Measurements from ENCODE around the gene CRELD2. TPM values are rescaled to one million over a fixed set of nuclear protein-coding genes. Genes with fewer than 3 reads are reported as not detected.
A peak's percentile ranks its signal among the peaks of the same experiment; 100 is the strongest.

The CRELD2 gene
- total and polyA plus RNA-seq, 2 donors from 2014 or later = 37.3 to 54.0 TPM

DNA sequence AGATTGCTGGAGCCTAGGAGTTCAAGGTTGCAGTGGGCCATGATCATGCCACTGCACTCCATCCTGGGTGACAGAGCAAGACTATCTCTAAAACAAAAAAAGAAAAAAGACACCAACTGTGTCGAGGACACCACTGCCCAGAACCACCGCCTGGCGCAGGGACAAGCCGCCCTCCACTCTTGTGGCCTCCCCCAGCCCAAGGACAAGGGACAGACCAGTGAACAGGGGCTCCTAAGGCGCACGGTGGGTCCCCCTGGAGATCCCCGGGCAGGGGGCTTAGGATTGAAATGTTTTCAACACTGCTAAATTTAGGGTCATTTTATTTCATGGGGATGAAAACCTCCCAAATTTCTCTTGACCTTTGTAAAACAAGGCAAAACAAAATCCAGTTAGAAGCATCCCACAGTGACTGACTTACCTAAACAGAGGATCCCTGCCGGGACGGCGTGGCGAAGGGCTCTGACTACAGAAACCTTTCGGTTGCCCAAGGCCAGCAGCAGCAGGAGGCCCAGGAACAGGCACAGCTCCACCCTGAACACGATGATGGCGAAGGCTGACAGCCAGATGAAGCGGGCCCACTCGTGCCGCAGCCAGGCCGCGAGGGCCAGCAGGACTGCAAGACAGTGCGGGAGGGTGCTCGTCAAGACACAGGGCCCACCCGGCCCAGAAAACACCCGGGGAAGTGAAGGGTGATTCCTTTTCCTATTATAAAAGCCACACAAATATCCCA lies 8.8 kb upstream of the CRELD2 start:
- peak in 1 of 5 donors; percentile 73 for DNase-seq
- H3K4me3 ChIP-seq (ENCODE audit: low read length in 3 of 3) = no peak overlapping the region
- no peaks in the 10 kb centered on the region for H3K27me3 ChIP-seq (ENCODE audit: control insufficient read depth, insufficient read depth, low read length)
- FAIRE-seq = no peak
- H3K36me3 ChIP-seq (ENCODE audit: control insufficient read depth in 2 of 3, insufficient read depth in 3 of 3, low read length in 3 of 3) = peaks cover 0 to 14% (median 9%) of the 10 kb centered on the region in 3 donors
- H3K9ac ChIP-seq (ENCODE audit: low read length in 3 of 3) = no peak overlapping the region
- intact Hi-C loops (cut with DNase I) = no loop called here
- H3K9me3 ChIP-seq (ENCODE audit: control insufficient read depth in 2 of 3, insufficient read depth in 1 of 3, low read length in 3 of 3) = no peaks in the 10 kb centered on the region
- H3K4me1 ChIP-seq (ENCODE audit: control insufficient read depth in 2 of 3, insufficient read depth in 2 of 3, low read depth in 1 of 3, low read length in 3 of 3) = no peaks in the 10 kb centered on the region
- no peak for TF ChIP-seq CTCF (IDR thresholded peaks at IDR 0.05; ENCODE audit: borderline replicate concordance, extremely low read depth, insufficient read depth)
- no peak overlapping the region for H3K27ac ChIP-seq (ENCODE audit: low read depth in 2 of 2, low read length in 2 of 2)

GRCh38 chr22:49910229-49911155 lies 7.9 kb upstream of the CRELD2 start:
- H3K4me3 ChIP-seq (ENCODE audit: low read length in 3 of 3) = no peak overlapping the region
- H3K27ac ChIP-seq (ENCODE audit: low read depth in 2 of 2, low read length in 2 of 2) = no peak overlapping the region
- DNase-seq (peak in 1 of 5 donors; percentile 68), FAIRE-seq (no peak)
- H3K36me3 ChIP-seq (ENCODE audit: control insufficient read depth in 2 of 3, insufficient read depth in 3 of 3, low read length in 3 of 3) = peaks cover 0 to 14% (median 9%) of the 10 kb centered on the region in 3 donors
- intact Hi-C loops (cut with DNase I) = no loop called here
- H3K4me1 ChIP-seq (ENCODE audit: control insufficient read depth in 2 of 3, insufficient read depth in 2 of 3, low read depth in 1 of 3, low read length in 3 of 3) = no peaks in the 10 kb centered on the region
- no peak for TF ChIP-seq CTCF (IDR thresholded peaks at IDR 0.05; ENCODE audit: borderline replicate concordance, extremely low read depth, insufficient read depth)
- H3K9ac ChIP-seq (ENCODE audit: low read length in 3 of 3) = no peak overlapping the region
- no peaks in the 10 kb centered on the region for H3K9me3 ChIP-seq (ENCODE audit: control insufficient read depth in 2 of 3, insufficient read depth in 1 of 3, low read length in 3 of 3)
- no peaks in the 10 kb centered on the region for H3K27me3 ChIP-seq (ENCODE audit: control insufficient read depth, insufficient read depth, low read length)

DNA sequence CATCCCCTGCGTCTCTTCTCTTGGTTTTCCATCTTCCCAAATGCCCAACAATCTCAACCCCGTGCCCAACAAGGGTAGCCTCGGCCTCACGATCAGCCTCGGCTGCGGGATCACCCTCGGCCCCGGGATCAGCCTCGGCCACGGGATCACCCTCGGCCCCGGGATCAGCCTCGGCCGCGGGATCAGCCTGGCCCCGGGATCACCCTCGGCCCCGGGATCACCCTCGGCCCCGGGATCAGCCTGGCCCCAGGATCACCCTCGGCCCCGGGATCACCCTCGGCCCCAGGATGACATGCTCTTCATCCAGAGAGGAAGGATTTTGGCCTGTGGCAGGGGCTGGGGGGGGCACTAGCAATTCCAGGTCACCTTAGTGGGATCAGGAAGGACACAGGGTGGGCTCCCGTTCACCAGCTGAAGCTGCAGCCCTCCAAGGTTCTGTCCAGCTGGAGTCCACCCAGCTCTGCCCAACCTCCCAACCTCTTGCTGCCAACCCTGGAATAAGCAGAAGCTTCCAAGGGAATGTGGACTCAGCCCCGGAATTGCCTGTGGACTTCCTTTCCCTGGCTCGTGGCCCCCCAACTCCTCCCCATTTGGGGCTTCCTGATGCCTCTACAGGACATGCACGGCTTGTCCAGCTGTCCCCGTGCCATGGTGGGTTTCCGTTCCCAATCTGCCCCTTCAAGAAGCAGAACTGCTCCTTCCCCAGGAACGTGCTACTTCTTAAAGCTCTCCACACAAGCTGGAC lies 6.4 kb upstream of the CRELD2 start:
- H3K9ac ChIP-seq (ENCODE audit: low read length in 3 of 3) = no peak overlapping the region
- DNase-seq (peak in 1 of 5 donors; percentile 57), FAIRE-seq (no peak)
- intact Hi-C loops (cut with DNase I) = no loop called here
- H3K9me3 ChIP-seq (ENCODE audit: control insufficient read depth in 2 of 3, insufficient read depth in 1 of 3, low read length in 3 of 3) = no peaks in the 10 kb centered on the region
- H3K4me3 ChIP-seq (ENCODE audit: low read length in 3 of 3) = no peak overlapping the region
- H3K27me3 ChIP-seq (ENCODE audit: control insufficient read depth, insufficient read depth, low read length) = no peaks in the 10 kb centered on the region
- H3K36me3 ChIP-seq (ENCODE audit: control insufficient read depth in 2 of 3, insufficient read depth in 3 of 3, low read length in 3 of 3) = peaks cover 0 to 14% (median 7%) of the 10 kb centered on the region in 3 donors
- no peak for TF ChIP-seq CTCF (IDR thresholded peaks at IDR 0.05; ENCODE audit: borderline replicate concordance, extremely low read depth, insufficient read depth)
- peaks cover 0 to 2% (median 0%) of the 10 kb centered on the region in 3 donors for H3K4me1 ChIP-seq (ENCODE audit: control insufficient read depth in 2 of 3, insufficient read depth in 2 of 3, low read depth in 1 of 3, low read length in 3 of 3)
- no peak overlapping the region for H3K27ac ChIP-seq (ENCODE audit: low read depth in 2 of 2, low read length in 2 of 2)

Data from kidney (tissue), 14 donors.